Mammary epithelial cell (primary cell): Measurements from ENCODE around the gene ING3.

Experiments
- EZH2 ChIP-seq: IDR thresholded peaks from 2 replicates; pipeline ENCODE4 v1.6.1; 2012; ENCODE audit warnings: low read length, inconsistent platforms, borderline replicate concordance
- TF ChIP-seq, protein P1 (sequence below), 2 donors: IDR thresholded peaks in 1 of 2; conservative IDR thresholded peaks in 1 of 2; 2 replicates each; pipeline ENCODE4 v1.5.1; 2011 to 2012; ENCODE audit warnings: inconsistent platforms in 2 of 2, low read length in 2 of 2, mild to moderate bottlenecking in 2 of 2, control low read depth in 1 of 2, low read depth in 1 of 2; ENCODE audit not compliant: insufficient read depth in 1 of 2; ENCODE audit errors: extremely low read depth in 1 of 2

DNA sequence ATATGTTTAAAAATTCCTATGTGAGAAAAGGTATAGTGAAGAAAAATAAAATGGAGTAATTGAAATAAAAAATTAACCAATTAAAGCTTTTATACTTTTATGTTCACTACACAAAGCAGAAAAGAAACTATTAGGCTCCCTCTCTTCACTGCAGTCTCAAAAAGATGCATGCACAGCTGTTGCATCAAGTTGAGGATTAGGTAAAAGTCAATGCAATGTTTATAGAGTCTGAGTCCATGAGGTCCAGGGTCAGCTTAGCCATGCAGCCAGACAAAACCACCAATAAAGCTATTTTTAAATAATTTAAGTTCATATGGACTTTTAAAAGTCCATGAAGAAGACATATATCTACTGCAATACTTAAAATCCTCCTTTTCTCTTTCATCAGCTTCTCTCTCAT, 31.1 kb upstream of the ING3 start:
- no peak for TF ChIP-seq EZH2
- TF ChIP-seq, protein P1, sequence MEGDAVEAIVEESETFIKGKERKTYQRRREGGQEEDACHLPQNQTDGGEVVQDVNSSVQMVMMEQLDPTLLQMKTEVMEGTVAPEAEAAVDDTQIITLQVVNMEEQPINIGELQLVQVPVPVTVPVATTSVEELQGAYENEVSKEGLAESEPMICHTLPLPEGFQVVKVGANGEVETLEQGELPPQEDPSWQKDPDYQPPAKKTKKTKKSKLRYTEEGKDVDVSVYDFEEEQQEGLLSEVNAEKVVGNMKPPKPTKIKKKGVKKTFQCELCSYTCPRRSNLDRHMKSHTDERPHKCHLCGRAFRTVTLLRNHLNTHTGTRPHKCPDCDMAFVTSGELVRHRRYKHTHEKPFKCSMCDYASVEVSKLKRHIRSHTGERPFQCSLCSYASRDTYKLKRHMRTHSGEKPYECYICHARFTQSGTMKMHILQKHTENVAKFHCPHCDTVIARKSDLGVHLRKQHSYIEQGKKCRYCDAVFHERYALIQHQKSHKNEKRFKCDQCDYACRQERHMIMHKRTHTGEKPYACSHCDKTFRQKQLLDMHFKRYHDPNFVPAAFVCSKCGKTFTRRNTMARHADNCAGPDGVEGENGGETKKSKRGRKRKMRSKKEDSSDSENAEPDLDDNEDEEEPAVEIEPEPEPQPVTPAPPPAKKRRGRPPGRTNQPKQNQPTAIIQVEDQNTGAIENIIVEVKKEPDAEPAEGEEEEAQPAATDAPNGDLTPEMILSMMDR (conservative IDR thresholded peaks at IDR 0.05 in 1 of 2, IDR thresholded peaks at IDR 0.05 in 1 of 2; ENCODE audit: extremely low read depth in 1 of 2, insufficient read depth in 1 of 2, low read depth in 1 of 2, low read length in 2 of 2): no peak
